SK-N-SH (cell line): ENCODE data around the gene TEAD4. TPM values are rescaled to one million over a fixed set of nuclear protein-coding genes. Genes with fewer than 3 reads are reported as not detected.
A peak's percentile ranks its signal among the peaks of the same experiment; 100 is the strongest.

ENCODE experiments used
- CTCF ChIA-PET: fragments of 300-600, 350-600 bp; formaldehyde crosslinking; extraction: SDS; loops from one replicate; lab custom pipeline; 2021; lab: Yijun Ruan, JAX
- POLR2A ChIA-PET: fragments of 350-600 bp; sonication (Branson Sonifier 250); formaldehyde crosslinking; extraction: SDS; loops from one replicate; lab custom pipeline; 2020; ENCODE audit warnings: antibody characterized with exemption, inconsistent platforms; lab: Yijun Ruan, JAX
- DNase-seq: peaks from one replicate; pipeline ENCODE4 v3.0.0; 2012
- H2AFZ ChIP-seq: fragments of 200-600 bp; sonication (generic); 2 replicates; pipeline ENCODE4 v1.8.1; 2016; ENCODE audit warnings: antibody characterized with exemption, mild to moderate bottlenecking, low read depth
- H3F3A ChIP-seq: fragments of 200-600 bp; sonication (generic); replicated peaks from 2 replicates; pipeline ENCODE3; 2016; ENCODE audit warnings: antibody characterized with exemption, mild to moderate bottlenecking; ENCODE audit not compliant: insufficient read depth
- H3K27ac ChIP-seq, 2 experiments: fragments of 200-500 bp in 1 of 2; fragments of 200-600 bp in 1 of 2; sonication (Bioruptor generic) in 1 of 2; sonication (generic), shearing (Covaris generic) in 1 of 2; 2 replicates each; pipeline versions ENCODE4 v1.5.1 to v1.6.1; 2014 to 2016; ENCODE audit warnings: low read depth in 2 of 2, inconsistent platforms in 1 of 2, low read length in 1 of 2, mild to moderate bottlenecking in 1 of 2, mixed read lengths in 1 of 2
- H3K27me3 ChIP-seq: fragments of 200-600 bp; sonication (generic), shearing (Covaris generic); 2 replicates; pipeline ENCODE4 v1.6.1; 2016; ENCODE audit warnings: mixed run types; ENCODE audit not compliant: insufficient read depth
- H3K36me3 ChIP-seq, 2 experiments: fragments of 200-500 bp in 1 of 2; fragments of 200-600 bp in 1 of 2; sonication (Bioruptor generic) in 1 of 2; sonication (generic) in 1 of 2; replicated peaks in 1 of 2; 2 replicates each; pipeline versions ENCODE3 to v1.5.1; 2014 to 2016; ENCODE audit warnings: low read length in 1 of 2, mild to moderate bottlenecking in 1 of 2; ENCODE audit not compliant: insufficient read depth in 2 of 2, control insufficient read depth in 1 of 2
- H3K4me1 ChIP-seq, 2 experiments: fragments of 200-500 bp in 1 of 2; fragments of 200-600 bp in 1 of 2; sonication (Bioruptor generic) in 1 of 2; sonication (generic), shearing (Covaris generic) in 1 of 2; 2 replicates each; pipeline versions ENCODE4 v1.5.1 to v1.6.1; 2014 to 2016; ENCODE audit warnings: low read depth in 1 of 2, low read length in 1 of 2, mixed run types in 1 of 2; ENCODE audit not compliant: insufficient read depth in 2 of 2, control insufficient read depth in 1 of 2
- H3K4me2 ChIP-seq: fragments of 200-600 bp; sonication (generic), shearing (Covaris generic); 2 replicates; pipeline ENCODE4 v1.6.1; 2017; ENCODE audit warnings: mixed run types
- H3K4me3 ChIP-seq, 2 experiments: fragments of 200-500 bp in 1 of 2; fragments of 200-600 bp in 1 of 2; sonication (Bioruptor generic) in 1 of 2; sonication (generic), shearing (Covaris generic) in 1 of 2; 2 replicates each; pipeline versions ENCODE4 v1.5.1 to v1.8.1; 2014 to 2016; ENCODE audit warnings: low read depth in 2 of 2, inconsistent platforms in 1 of 2, low read length in 1 of 2, mild to moderate bottlenecking in 1 of 2, mixed read lengths in 1 of 2, moderate library complexity in 1 of 2
- H3K79me2 ChIP-seq: fragments of 200-600 bp; sonication (generic); 2 replicates; pipeline ENCODE4 v1.8.1; 2017; ENCODE audit warnings: mild to moderate bottlenecking; ENCODE audit not compliant: insufficient read depth
- H3K9ac ChIP-seq: fragments of 200-600 bp; sonication (generic); 2 replicates; pipeline ENCODE4 v1.6.1; 2017; ENCODE audit warnings: mixed run types
- H3K9me2 ChIP-seq: fragments of 200-600 bp; sonication (generic); 2 replicates; pipeline ENCODE4 v1.6.1; 2017; ENCODE audit warnings: mixed run types
- H3K9me3 ChIP-seq: fragments of 200-600 bp; sonication (generic); 2 replicates; pipeline ENCODE4 v1.6.1; 2017; ENCODE audit warnings: mixed run types, mild to moderate bottlenecking, moderate library complexity
- H4K20me1 ChIP-seq: fragments of 200-600 bp; sonication (generic); 2 replicates; pipeline ENCODE4 v1.6.1; 2017; ENCODE audit warnings: mild to moderate bottlenecking, mixed run types; ENCODE audit not compliant: insufficient read depth
- EP300 ChIP-seq, 2 experiments: IDR thresholded peaks; 2 replicates each; pipeline versions ENCODE4 v1.4.0 to v1.6.1; 2012; ENCODE audit warnings: borderline replicate concordance in 1 of 2, low read depth in 1 of 2, low read length in 1 of 2
- FOSL2 ChIP-seq: IDR thresholded peaks from 2 replicates; pipeline ENCODE4 v1.4.0; 2012; ENCODE audit warnings: low read depth, mild to moderate bottlenecking, moderate library complexity, borderline replicate concordance
- GABPA ChIP-seq: IDR thresholded peaks from 2 replicates; pipeline ENCODE4 v1.4.0; 2012; ENCODE audit warnings: low read depth, mild to moderate bottlenecking
- NRF1 ChIP-seq: IDR thresholded peaks from 2 replicates; pipeline ENCODE4 v1.6.1; 2012; ENCODE audit warnings: low read depth, mild to moderate bottlenecking, low read length
- RAD21 ChIP-seq: IDR thresholded peaks from 2 replicates; pipeline ENCODE4 v1.6.1; 2012; ENCODE audit warnings: mild to moderate bottlenecking, low read length
- RCOR1 ChIP-seq: fragments of 150-350 bp; IDR thresholded peaks from 2 replicates; pipeline ENCODE4 v1.6.1; 2017; ENCODE audit warnings: antibody characterized with exemption, low read length
- SIN3A ChIP-seq: IDR thresholded peaks from 2 replicates; pipeline ENCODE4 v1.6.1; 2012; ENCODE audit warnings: low read depth, mild to moderate bottlenecking, low read length, moderate library complexity, borderline replicate concordance
- TAF1 ChIP-seq: IDR thresholded peaks from 2 replicates; pipeline ENCODE4 v1.6.1; 2012; ENCODE audit warnings: low read depth, mild to moderate bottlenecking, low read length, moderate library complexity, borderline replicate concordance
- TCF12 ChIP-seq: IDR thresholded peaks from 2 replicates; pipeline ENCODE4 v1.4.0; 2012
- YY1 ChIP-seq: IDR thresholded peaks from 2 replicates; pipeline ENCODE4 v1.4.0; 2012; ENCODE audit warnings: low read depth, mild to moderate bottlenecking
- WGBS: methylation state at CpG from one replicate; pipeline ENCODE4 v1.1.6; 2017; ENCODE audit warnings: low lambda C conversion rate; 5-methylcytosine and 5-hydroxymethylcytosine counted together
- polyA plus RNA-seq, 3 experiments: library from polyadenylated mRNA; depleted of rRNA; stranded (reverse); fragments of >200 nt; gene quantifications; 2 replicates each; pipeline ENCODE4 v1.2.3, GENCODE V29; 2012
- TF ChIP-seq, protein P1 (sequence below): fragments of 150-350 bp; IDR thresholded peaks from 2 replicates; pipeline ENCODE4 v1.6.1; 2017; ENCODE audit warnings: antibody characterized with exemption, low read length, low read depth, borderline replicate concordance
- TF ChIP-seq, protein P2 (sequence below): IDR thresholded peaks from 2 replicates; pipeline ENCODE4; 2012
- TF ChIP-seq, protein P3 (sequence below): IDR thresholded peaks from 2 replicates; pipeline ENCODE4 v1.4.0; 2012; ENCODE audit warnings: low read depth, borderline replicate concordance
- TF ChIP-seq, protein P4 (sequence below): fragments of 200-600 bp; sonication (generic); IDR thresholded peaks from 2 replicates; pipeline ENCODE4 v1.6.1; 2017; ENCODE audit warnings: antibody characterized with exemption, mild to moderate bottlenecking, moderate library complexity

TEAD4 gene
- polyA plus RNA-seq, 1 of the 3 experiments (the other 2 are of a cell fraction) = 27.1 TPM

DNA sequence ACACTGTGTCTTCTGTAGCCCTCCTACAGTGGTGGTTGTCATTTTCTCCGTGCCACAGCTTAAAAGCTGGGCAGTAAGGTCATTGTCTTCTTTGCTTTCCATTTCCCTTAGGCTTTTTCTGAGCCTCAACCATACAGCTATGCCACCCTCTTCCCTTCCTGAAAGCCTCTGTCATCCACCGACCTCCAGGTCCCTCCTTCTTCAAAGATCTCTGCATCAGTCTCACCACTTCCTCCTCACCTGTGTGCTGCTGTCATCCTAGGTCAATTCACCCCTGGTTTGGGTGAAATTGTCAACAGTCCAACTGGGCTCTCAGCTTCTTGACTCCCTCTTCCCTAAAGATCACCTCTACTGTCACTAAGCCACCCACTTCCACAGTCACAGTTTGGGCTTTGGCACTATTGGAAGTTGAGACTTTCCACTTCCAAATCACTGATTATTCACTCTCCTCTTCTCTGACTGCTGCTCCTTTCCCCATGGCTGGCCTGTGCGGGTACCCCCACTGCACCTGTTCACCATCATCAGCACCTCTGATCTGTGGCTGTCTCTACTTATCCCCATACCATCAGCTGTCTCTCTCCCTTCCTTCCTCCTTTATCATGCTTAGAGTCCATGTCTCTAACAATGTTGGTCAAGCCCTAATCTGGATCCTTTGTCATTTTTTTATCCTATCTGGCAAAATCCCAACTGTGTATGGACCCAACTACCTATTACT lies 102.5 kb downstream of the TEAD4 start:
- H3K9me2 ChIP-seq = no peaks in the 10 kb centered on the region
- no peaks in the 10 kb centered on the region for H3K79me2 ChIP-seq
- TF ChIP-seq SIN3A (no peak), YY1 (no peak), RAD21 (no peak), EP300 (IDR thresholded peaks at IDR 0.05; ENCODE audit: borderline replicate concordance in 1 of 2, low read depth in 1 of 2, low read length in 1 of 2) (no peak), TCF12 (no peak), FOSL2 (no peak), GABPA (no peak), NRF1 (no peak), TAF1 (no peak), RCOR1 (no peak)
- TF ChIP-seq, protein P1, sequence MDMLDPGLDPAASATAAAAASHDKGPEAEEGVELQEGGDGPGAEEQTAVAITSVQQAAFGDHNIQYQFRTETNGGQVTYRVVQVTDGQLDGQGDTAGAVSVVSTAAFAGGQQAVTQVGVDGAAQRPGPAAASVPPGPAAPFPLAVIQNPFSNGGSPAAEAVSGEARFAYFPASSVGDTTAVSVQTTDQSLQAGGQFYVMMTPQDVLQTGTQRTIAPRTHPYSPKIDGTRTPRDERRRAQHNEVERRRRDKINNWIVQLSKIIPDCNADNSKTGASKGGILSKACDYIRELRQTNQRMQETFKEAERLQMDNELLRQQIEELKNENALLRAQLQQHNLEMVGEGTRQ = no peak
- TF ChIP-seq, protein P2, sequence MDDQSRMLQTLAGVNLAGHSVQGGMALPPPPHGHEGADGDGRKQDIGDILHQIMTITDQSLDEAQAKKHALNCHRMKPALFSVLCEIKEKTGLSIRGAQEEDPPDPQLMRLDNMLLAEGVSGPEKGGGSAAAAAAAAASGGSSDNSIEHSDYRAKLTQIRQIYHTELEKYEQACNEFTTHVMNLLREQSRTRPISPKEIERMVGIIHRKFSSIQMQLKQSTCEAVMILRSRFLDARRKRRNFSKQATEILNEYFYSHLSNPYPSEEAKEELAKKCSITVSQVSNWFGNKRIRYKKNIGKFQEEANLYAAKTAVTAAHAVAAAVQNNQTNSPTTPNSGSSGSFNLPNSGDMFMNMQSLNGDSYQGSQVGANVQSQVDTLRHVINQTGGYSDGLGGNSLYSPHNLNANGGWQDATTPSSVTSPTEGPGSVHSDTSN = no peak
- TF ChIP-seq, protein P3, sequence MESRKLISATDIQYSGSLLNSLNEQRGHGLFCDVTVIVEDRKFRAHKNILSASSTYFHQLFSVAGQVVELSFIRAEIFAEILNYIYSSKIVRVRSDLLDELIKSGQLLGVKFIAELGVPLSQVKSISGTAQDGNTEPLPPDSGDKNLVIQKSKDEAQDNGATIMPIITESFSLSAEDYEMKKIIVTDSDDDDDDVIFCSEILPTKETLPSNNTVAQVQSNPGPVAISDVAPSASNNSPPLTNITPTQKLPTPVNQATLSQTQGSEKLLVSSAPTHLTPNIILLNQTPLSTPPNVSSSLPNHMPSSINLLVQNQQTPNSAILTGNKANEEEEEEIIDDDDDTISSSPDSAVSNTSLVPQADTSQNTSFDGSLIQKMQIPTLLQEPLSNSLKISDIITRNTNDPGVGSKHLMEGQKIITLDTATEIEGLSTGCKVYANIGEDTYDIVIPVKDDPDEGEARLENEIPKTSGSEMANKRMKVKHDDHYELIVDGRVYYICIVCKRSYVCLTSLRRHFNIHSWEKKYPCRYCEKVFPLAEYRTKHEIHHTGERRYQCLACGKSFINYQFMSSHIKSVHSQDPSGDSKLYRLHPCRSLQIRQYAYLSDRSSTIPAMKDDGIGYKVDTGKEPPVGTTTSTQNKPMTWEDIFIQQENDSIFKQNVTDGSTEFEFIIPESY = no peak
- TF ChIP-seq, protein P4, sequence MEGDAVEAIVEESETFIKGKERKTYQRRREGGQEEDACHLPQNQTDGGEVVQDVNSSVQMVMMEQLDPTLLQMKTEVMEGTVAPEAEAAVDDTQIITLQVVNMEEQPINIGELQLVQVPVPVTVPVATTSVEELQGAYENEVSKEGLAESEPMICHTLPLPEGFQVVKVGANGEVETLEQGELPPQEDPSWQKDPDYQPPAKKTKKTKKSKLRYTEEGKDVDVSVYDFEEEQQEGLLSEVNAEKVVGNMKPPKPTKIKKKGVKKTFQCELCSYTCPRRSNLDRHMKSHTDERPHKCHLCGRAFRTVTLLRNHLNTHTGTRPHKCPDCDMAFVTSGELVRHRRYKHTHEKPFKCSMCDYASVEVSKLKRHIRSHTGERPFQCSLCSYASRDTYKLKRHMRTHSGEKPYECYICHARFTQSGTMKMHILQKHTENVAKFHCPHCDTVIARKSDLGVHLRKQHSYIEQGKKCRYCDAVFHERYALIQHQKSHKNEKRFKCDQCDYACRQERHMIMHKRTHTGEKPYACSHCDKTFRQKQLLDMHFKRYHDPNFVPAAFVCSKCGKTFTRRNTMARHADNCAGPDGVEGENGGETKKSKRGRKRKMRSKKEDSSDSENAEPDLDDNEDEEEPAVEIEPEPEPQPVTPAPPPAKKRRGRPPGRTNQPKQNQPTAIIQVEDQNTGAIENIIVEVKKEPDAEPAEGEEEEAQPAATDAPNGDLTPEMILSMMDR = no peak
- peak overlapping the region; percentile 5; the same call in 1 of the 2 replicates for H3K4me2 ChIP-seq
- POLR2A ChIA-PET = no interaction called here
- H4K20me1 ChIP-seq = no peaks in the 10 kb centered on the region
- H3K27me3 ChIP-seq = no peaks in the 10 kb centered on the region
- no peak for DNase-seq
- H3K4me3 ChIP-seq = no peak overlapping the region
- no peaks in the 10 kb centered on the region for H3F3A ChIP-seq
- CTCF ChIA-PET = interaction anchor here (1.1 to 3.3 kb wide), 4 partner anchors 11 to 213 kb away, joined by 4 to 20 read pairs (median 12); no protein-coding TSS in a partner anchor
- H3K9me3 ChIP-seq = no peaks in the 10 kb centered on the region; the same call in 1 of the 2 replicates
- H3K36me3 ChIP-seq = no peaks in the 10 kb centered on the region
- no peak overlapping the region for H3K9ac ChIP-seq
- H3K4me1 ChIP-seq = no peaks in the 10 kb centered on the region
- H2AFZ ChIP-seq = no peak overlapping the region
- 54% methylated on average over 3 of the region's 3 CpGs for WGBS
- no peak overlapping the region for H3K27ac ChIP-seq
